Measurements from ENCODE around the gene AIFM1. TPM values are rescaled to one million over a fixed set of nuclear protein-coding genes. Genes with fewer than 3 reads are reported as not detected.

AIFM1 gene
- total and polyA plus RNA-seq, 2 donors (not counting 3 experiments of a cell fraction or from before 2014, with no cell fraction given) = 23.7 to 29.7 TPM

DNA sequence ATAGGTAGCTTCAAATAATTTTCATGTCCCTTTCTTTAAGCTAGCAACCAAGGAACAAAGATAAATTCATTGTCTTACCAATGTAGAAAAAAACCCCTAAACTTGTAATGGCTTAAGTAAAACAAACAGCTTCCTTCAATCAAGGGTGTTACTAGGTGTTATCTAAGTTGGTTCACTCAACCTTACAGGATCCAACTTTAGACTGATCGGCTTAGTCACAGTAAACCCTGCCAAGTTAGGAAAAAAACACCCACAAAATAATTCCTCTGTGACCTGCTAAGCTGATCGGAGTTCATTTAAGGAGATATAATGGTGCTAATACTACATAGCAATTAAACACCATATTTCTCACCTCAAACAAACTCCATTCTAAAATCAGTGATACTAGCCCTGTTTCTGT lies 10.1 kb downstream of the AIFM1 start:
- ChIA-PET POLR2A (no interaction called here), CTCF (interaction anchor here (0.9 to 1.0 kb wide), 3 partner anchors 10 to 76 kb away, joined by 3 read pairs; partner anchors contain the start of gene AIFM1)
- no peak overlapping the region for H3K4me2 ChIP-seq (ENCODE audit: insufficient read depth, low read length)
- no peaks in the 10 kb centered on the region for H3K36me3 ChIP-seq (ENCODE audit: control insufficient read depth in 2 of 2, extremely low read depth in 1 of 2, insufficient read depth in 2 of 2, low read length in 2 of 2)
- no peaks in the 10 kb centered on the region for H3K4me1 ChIP-seq (ENCODE audit: control insufficient read depth, extremely low read depth, insufficient read depth, low read length)
- intact Hi-C loops (cut with micrococcal nuclease) = no loop called here
- BruUV-seq (replicated peaks) = no TSS peak
- no peak overlapping the region for H3K9ac ChIP-seq (replicated peaks; ENCODE audit: extremely low read depth, insufficient read depth, low read length)
- no peaks in the 10 kb centered on the region for H3K79me2 ChIP-seq (ENCODE audit: control insufficient read depth, insufficient read depth, low read length)
- H3K27ac ChIP-seq (ENCODE audit: insufficient read depth, low read depth, low read length) = no peak overlapping the region
- peak; percentile 18 for FAIRE-seq
- TF ChIP-seq MYC (IDR thresholded peaks at IDR 0.05; ENCODE audit: low read depth, low read length) = no peak
- TF ChIP-seq FOS (IDR thresholded peaks at IDR 0.05; ENCODE audit: borderline replicate concordance, insufficient read depth, low read length) = no peak
- no peak for TF ChIP-seq JUN (IDR thresholded peaks at IDR 0.05; ENCODE audit: borderline replicate concordance, insufficient read depth, insufficient read length, low read depth)
- TF ChIP-seq GATA2 (IDR thresholded peaks at IDR 0.05; ENCODE audit: insufficient read depth, insufficient read length, low read depth, low read length) = no peak
- TF ChIP-seq, protein P1, sequence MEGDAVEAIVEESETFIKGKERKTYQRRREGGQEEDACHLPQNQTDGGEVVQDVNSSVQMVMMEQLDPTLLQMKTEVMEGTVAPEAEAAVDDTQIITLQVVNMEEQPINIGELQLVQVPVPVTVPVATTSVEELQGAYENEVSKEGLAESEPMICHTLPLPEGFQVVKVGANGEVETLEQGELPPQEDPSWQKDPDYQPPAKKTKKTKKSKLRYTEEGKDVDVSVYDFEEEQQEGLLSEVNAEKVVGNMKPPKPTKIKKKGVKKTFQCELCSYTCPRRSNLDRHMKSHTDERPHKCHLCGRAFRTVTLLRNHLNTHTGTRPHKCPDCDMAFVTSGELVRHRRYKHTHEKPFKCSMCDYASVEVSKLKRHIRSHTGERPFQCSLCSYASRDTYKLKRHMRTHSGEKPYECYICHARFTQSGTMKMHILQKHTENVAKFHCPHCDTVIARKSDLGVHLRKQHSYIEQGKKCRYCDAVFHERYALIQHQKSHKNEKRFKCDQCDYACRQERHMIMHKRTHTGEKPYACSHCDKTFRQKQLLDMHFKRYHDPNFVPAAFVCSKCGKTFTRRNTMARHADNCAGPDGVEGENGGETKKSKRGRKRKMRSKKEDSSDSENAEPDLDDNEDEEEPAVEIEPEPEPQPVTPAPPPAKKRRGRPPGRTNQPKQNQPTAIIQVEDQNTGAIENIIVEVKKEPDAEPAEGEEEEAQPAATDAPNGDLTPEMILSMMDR (IDR thresholded peaks at IDR 0.05; ENCODE audit: extremely low read depth in 1 of 2, insufficient read depth in 1 of 2, low read depth in 1 of 2, low read length in 2 of 2) = no peak
- TF ChIP-seq EZH2 (IDR thresholded peaks at IDR 0.05; ENCODE audit: borderline replicate concordance, low read depth, low read length, severe bottlenecking) = no peak
- TF ChIP-seq, protein P2, sequence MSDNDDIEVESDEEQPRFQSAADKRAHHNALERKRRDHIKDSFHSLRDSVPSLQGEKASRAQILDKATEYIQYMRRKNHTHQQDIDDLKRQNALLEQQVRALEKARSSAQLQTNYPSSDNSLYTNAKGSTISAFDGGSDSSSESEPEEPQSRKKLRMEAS (IDR thresholded peaks at IDR 0.05; ENCODE audit: insufficient read depth, insufficient read length) = no peak
- no peak for TF ChIP-seq POLR2A (IDR thresholded peaks at IDR 0.05; ENCODE audit: low read depth, low read length)
- no peak for TF ChIP-seq POLR2AphosphoS5 (IDR thresholded peaks at IDR 0.05; ENCODE audit: insufficient read depth, low read depth, low read length)
- peak; percentile 42 for DNase-seq (ENCODE audit: low read depth, low spot score)
- H3K27me3 ChIP-seq (ENCODE audit: control insufficient read depth in 2 of 2, insufficient read depth in 2 of 2, low read length in 2 of 2) = no peaks in the 10 kb centered on the region
- no peaks in the 10 kb centered on the region for H4K20me1 ChIP-seq (replicated peaks; ENCODE audit: control insufficient read depth, extremely low read depth, insufficient read depth, low read length)
- H3K9me1 ChIP-seq (replicated peaks; ENCODE audit: control insufficient read depth, extremely low read depth, insufficient read depth, low read length) = no peaks in the 10 kb centered on the region
- dilution Hi-C loops (cut with MboI; ENCODE audit: extremely low pct_ligation_motif_present, low sequenced_read_pairs) = no loop called here
- no peak overlapping the region for H3K4me3 ChIP-seq (replicated peaks in 1 of 3; ENCODE audit: insufficient read depth in 1 of 3, low read depth in 1 of 3, low read length in 3 of 3)
- no peaks in the 10 kb centered on the region for H3K9me3 ChIP-seq (replicated peaks; ENCODE audit: control insufficient read depth, insufficient read depth, low read length)
- H2AFZ ChIP-seq (ENCODE audit: low read depth, low read length) = no peak overlapping the region

All from endothelial cell of umbilical vein (primary cell).